HCT116 (cell line): ENCODE results near the gene PPP1R1B. TPM values are rescaled to one million over a fixed set of nuclear protein-coding genes. Genes with fewer than 3 reads are reported as not detected.

Experiments
- ATAC-seq: fragments of 200-7000 bp; cut with Tn5 transposase; 2 replicates; pipeline ENCODE4 v1.9.1; 2020; ENCODE audit warnings: mild to moderate bottlenecking, moderate library complexity
- BruUV-seq: library from RNA; stranded (reverse); fragments of 400-500 nt; replicated peaks from 2 replicates; lab custom pipeline; 2021; lab: Mats Ljungman, UMichigan
- CTCF ChIA-PET: fragments of 300-600 bp; sonication (Branson Sonifier 250); formaldehyde crosslinking; loops from one replicate; lab custom pipeline; 2021; ENCODE audit warnings: antibody characterized with exemption; lab: Charles Lee
- POLR2A ChIA-PET: fragments of 300-600, 350-600 bp; sonication (Branson Sonifier 250); formaldehyde crosslinking; loops from one replicate; lab custom pipeline; 2021; ENCODE audit warnings: antibody characterized with exemption; lab: Charles Lee
- RAD21 ChIA-PET, 2 experiments: fragments of 300-600 bp; sonication (Branson Sonifier 250); formaldehyde crosslinking; loops; one replicate each; lab custom pipeline; 2023; ENCODE audit warnings: low total read pairs in 2 of 2; ENCODE audit not compliant: uncharacterized antibody in 2 of 2, unreplicated experiment in 2 of 2, low non-redundant PET in 1 of 2; lab: Charles Lee
- DNase-seq: peaks from one replicate; pipeline ENCODE4 v3.0.0-alpha.2; 2010; ENCODE audit warnings: low read depth, low spot score
- H2AFZ ChIP-seq: fragments of 200-600 bp; shearing (Covaris generic), sonication (generic); 2 replicates; pipeline ENCODE4 v1.6.1; 2017; ENCODE audit warnings: low read depth, mixed run types, mixed read lengths, antibody characterized with exemption, low read length; ENCODE audit not compliant: poor library complexity, severe bottlenecking
- H3K27ac ChIP-seq: 2 replicates; pipeline ENCODE4 v1.5.1; 2012; ENCODE audit warnings: low read depth, low read length
- H3K27me3 ChIP-seq: fragments of 200-600 bp; sonication (generic); 2 replicates; pipeline ENCODE4 v1.6.1; 2016; ENCODE audit warnings: mixed run types, low read length, mixed read lengths; ENCODE audit not compliant: insufficient read depth
- H3K36me3 ChIP-seq, 2 experiments: fragments of 200-500 bp in 1 of 2; fragments of 200-600 bp in 1 of 2; sonication (Bioruptor generic) in 1 of 2; sonication (generic) in 1 of 2; 2 replicates each; pipeline versions ENCODE4 v1.5.1 to v1.6.1; 2014 to 2016; ENCODE audit warnings: low read length in 2 of 2, inconsistent platforms in 1 of 2, mixed read lengths in 1 of 2, mixed run types in 1 of 2; ENCODE audit not compliant: insufficient read depth in 2 of 2, control insufficient read depth in 1 of 2
- H3K4me1 ChIP-seq, 2 experiments: fragments of 200-600 bp in 1 of 2; sonication (generic) in 1 of 2; 2 replicates each; pipeline versions ENCODE4 v1.5.1 to v1.6.1; 2012 to 2017; ENCODE audit warnings: low read length in 2 of 2, inconsistent platforms in 1 of 2, mild to moderate bottlenecking in 1 of 2, mixed read lengths in 1 of 2, mixed run types in 1 of 2, moderate library complexity in 1 of 2; ENCODE audit not compliant: insufficient read depth in 2 of 2, control insufficient read depth in 1 of 2
- H3K4me2 ChIP-seq: fragments of 200-600 bp; sonication (generic); 2 replicates; pipeline ENCODE4 v1.6.1; 2017; ENCODE audit warnings: mixed run types, low read length, mixed read lengths
- H3K4me3 ChIP-seq, 2 experiments: fragments of 200-600 bp in 1 of 2; sonication (generic) in 1 of 2; replicated peaks in 1 of 2; 2 replicates each; pipeline ENCODE4 v1.5.1; 2011 to 2016; ENCODE audit warnings: low read length in 2 of 2, control low read depth in 1 of 2, low read depth in 1 of 2, mild to moderate bottlenecking in 1 of 2, mixed read lengths in 1 of 2, mixed run types in 1 of 2
- H3K79me2 ChIP-seq: fragments of 200-600 bp; sonication (generic); 2 replicates; pipeline ENCODE4 v1.6.1; 2017; ENCODE audit warnings: mild to moderate bottlenecking, mixed run types, low read length, moderate library complexity, mixed read lengths; ENCODE audit not compliant: insufficient read depth
- H3K9ac ChIP-seq: fragments of 200-600 bp; sonication (generic); 2 replicates; pipeline ENCODE4 v1.6.1; 2016; ENCODE audit warnings: low read length, mixed read lengths
- H3K9me2 ChIP-seq: fragments of 200-600 bp; sonication (generic), shearing (Covaris generic); 2 replicates; pipeline ENCODE4 v1.6.1; 2017; ENCODE audit warnings: mixed run types, mild to moderate bottlenecking, moderate library complexity; ENCODE audit not compliant: insufficient read depth
- H3K9me3 ChIP-seq, 2 experiments: fragments of 200-500 bp in 1 of 2; fragments of 200-600 bp in 1 of 2; sonication (Bioruptor generic) in 1 of 2; sonication (generic) in 1 of 2; 2 replicates each; pipeline ENCODE4 v1.6.1; 2014 to 2017; ENCODE audit warnings: low read length in 2 of 2, mixed read lengths in 2 of 2, inconsistent platforms in 1 of 2, low read depth in 1 of 2, mild to moderate bottlenecking in 1 of 2, mixed run types in 1 of 2, moderate library complexity in 1 of 2; ENCODE audit not compliant: control insufficient read depth in 1 of 2, insufficient read depth in 1 of 2
- H4K20me1 ChIP-seq: fragments of 200-600 bp; sonication (generic), shearing (Covaris generic); 2 replicates; pipeline ENCODE4 v1.6.1; 2017; ENCODE audit warnings: mixed run types, mild to moderate bottlenecking, moderate library complexity; ENCODE audit not compliant: insufficient read depth
- CBX3 ChIP-seq: IDR thresholded peaks from 2 replicates; pipeline ENCODE4 v1.6.1; 2012; ENCODE audit warnings: low read depth
- CEBPB ChIP-seq: IDR thresholded peaks from 2 replicates; pipeline ENCODE4 v1.6.1; 2012; ENCODE audit warnings: low read depth
- EGR1 ChIP-seq: IDR thresholded peaks from 2 replicates; pipeline ENCODE4 v1.6.1; 2012; ENCODE audit warnings: low read depth
- EZH2 ChIP-seq: fragments of 200-600 bp; sonication (generic); IDR thresholded peaks from 2 replicates; pipeline ENCODE4 v1.6.1; 2017; ENCODE audit warnings: antibody characterized with exemption, mixed run types
- FOSL1 ChIP-seq: IDR thresholded peaks from 2 replicates; pipeline ENCODE4 v1.6.1; 2012; ENCODE audit warnings: low read depth
- JUND ChIP-seq: IDR thresholded peaks from 2 replicates; pipeline ENCODE4 v1.6.1; 2012
- POLR2A ChIP-seq: IDR thresholded peaks from 2 replicates; pipeline ENCODE4 v1.7.0; 2011; ENCODE audit warnings: borderline replicate concordance; ENCODE audit not compliant: insufficient read depth, insufficient read length; ENCODE audit errors: extremely low read depth
- POLR2AphosphoS5 ChIP-seq: IDR thresholded peaks from 2 replicates; pipeline ENCODE4 v1.6.1; 2011; ENCODE audit warnings: mild to moderate bottlenecking, low read depth, low read length, moderate library complexity
- RAD21 ChIP-seq: IDR thresholded peaks from 2 replicates; pipeline ENCODE4 v1.6.1; 2012; ENCODE audit warnings: low read depth, mild to moderate bottlenecking
- SP1 ChIP-seq: IDR thresholded peaks from 2 replicates; pipeline ENCODE4 v1.6.1; 2012; ENCODE audit warnings: low read depth
- SRF ChIP-seq: IDR thresholded peaks from 2 replicates; pipeline ENCODE4 v1.6.1; 2012; ENCODE audit warnings: low read depth
- TCF7L2 ChIP-seq: IDR thresholded peaks from 2 replicates; pipeline ENCODE4 v1.7.0; 2011; ENCODE audit warnings: borderline replicate concordance, inconsistent platforms; ENCODE audit not compliant: insufficient read depth, insufficient read length; ENCODE audit errors: extremely low read depth
- YY1 ChIP-seq: IDR thresholded peaks from 2 replicates; pipeline ENCODE4 v1.6.1; 2011; ENCODE audit warnings: low read length, low read depth, moderate library complexity, mild to moderate bottlenecking; ENCODE audit not compliant: insufficient replicate concordance; ENCODE audit errors: extremely low read depth
- ZFX ChIP-seq: fragments of 450-650 bp; IDR thresholded peaks from 2 replicates; pipeline ENCODE4 v1.6.1; 2017
- ZNF274 ChIP-seq: fragments of 200-500 bp; sonication (Bioruptor generic); IDR thresholded peaks from 2 replicates; pipeline ENCODE4 v1.6.1; 2014; ENCODE audit warnings: mild to moderate bottlenecking, low read depth, low read length, inconsistent platforms
- intact Hi-C: fragments of 100-400 bp; cut with micrococcal nuclease; formaldehyde crosslinking; loops from 2 replicates; pipeline ENCODE4 v1.10.0; 2022
- total RNA-seq: library from RNA; stranded (reverse); gene quantifications from one replicate; pipeline ENCODE4 v1.2.1, GENCODE V29; 2021; ENCODE audit not compliant: unreplicated experiment
- TF ChIP-seq, protein P1 (sequence below): IDR thresholded peaks from 2 replicates; pipeline ENCODE4 v1.6.1; 2012; ENCODE audit warnings: low read depth
- TF ChIP-seq, protein P2 (sequence below): IDR thresholded peaks from 2 replicates; pipeline ENCODE4 v1.6.1; 2012
- TF ChIP-seq, protein P3 (sequence below), 3 experiments: fragments of 200-600 bp in 1 of 3; sonication (generic) in 1 of 3; IDR thresholded peaks in 2 of 3; conservative IDR thresholded peaks in 1 of 3; 2 replicates each; pipeline ENCODE4 v1.5.1; 2012 to 2017; ENCODE audit warnings: low read depth in 2 of 3, low read length in 2 of 3, antibody characterized with exemption in 1 of 3, borderline replicate concordance in 1 of 3, control low read depth in 1 of 3, mild to moderate bottlenecking in 1 of 3, mixed read lengths in 1 of 3, mixed run types in 1 of 3, moderate library complexity in 1 of 3; ENCODE audit not compliant: insufficient read depth in 1 of 3
- TF ChIP-seq, protein P4 (sequence below): IDR thresholded peaks from 2 replicates; pipeline ENCODE4 v1.6.1; 2011; ENCODE audit warnings: mild to moderate bottlenecking, low read length, moderate library complexity; ENCODE audit not compliant: insufficient replicate concordance; ENCODE audit errors: extremely low read depth

PPP1R1B gene
- total RNA-seq, 1 experiment from 2014 or later, result 0.49 TPM

DNA sequence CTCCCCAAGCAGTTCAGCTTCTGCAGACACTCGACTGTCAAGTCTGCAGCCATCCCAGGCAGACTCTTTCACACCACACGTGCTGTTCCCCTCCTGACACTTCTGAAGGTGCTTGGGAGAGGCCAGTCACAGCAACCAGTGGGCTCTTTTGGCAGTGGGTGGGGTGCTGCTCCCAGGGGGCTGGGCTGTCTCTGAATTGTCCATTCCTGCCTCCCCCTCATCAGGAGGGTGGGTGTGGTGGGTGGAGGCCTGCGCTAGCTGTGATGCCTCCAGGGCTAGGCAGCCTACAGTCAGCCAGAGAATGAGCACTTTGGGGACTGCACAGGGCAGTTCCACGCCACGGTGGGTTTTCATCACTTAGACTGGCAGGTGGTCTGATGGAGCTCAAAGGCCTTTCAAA is 20.5 kb downstream of the PPP1R1B start:
- POLR2A ChIA-PET, result no interaction called here

More for the DNA sequence above, 20.5 kb downstream of the PPP1R1B start:
- TF ChIP-seq ZNF274 (no peak), SRF (no peak), JUND (no peak), EGR1 (no peak), POLR2AphosphoS5 (no peak), CBX3 (no peak), EZH2 (no peak), ZFX (no peak), SP1 (no peak), TCF7L2 (no peak), CEBPB (no peak), FOSL1 (no peak), YY1 (no peak), RAD21 (no peak), POLR2A (no peak)
- TF ChIP-seq, protein P1, sequence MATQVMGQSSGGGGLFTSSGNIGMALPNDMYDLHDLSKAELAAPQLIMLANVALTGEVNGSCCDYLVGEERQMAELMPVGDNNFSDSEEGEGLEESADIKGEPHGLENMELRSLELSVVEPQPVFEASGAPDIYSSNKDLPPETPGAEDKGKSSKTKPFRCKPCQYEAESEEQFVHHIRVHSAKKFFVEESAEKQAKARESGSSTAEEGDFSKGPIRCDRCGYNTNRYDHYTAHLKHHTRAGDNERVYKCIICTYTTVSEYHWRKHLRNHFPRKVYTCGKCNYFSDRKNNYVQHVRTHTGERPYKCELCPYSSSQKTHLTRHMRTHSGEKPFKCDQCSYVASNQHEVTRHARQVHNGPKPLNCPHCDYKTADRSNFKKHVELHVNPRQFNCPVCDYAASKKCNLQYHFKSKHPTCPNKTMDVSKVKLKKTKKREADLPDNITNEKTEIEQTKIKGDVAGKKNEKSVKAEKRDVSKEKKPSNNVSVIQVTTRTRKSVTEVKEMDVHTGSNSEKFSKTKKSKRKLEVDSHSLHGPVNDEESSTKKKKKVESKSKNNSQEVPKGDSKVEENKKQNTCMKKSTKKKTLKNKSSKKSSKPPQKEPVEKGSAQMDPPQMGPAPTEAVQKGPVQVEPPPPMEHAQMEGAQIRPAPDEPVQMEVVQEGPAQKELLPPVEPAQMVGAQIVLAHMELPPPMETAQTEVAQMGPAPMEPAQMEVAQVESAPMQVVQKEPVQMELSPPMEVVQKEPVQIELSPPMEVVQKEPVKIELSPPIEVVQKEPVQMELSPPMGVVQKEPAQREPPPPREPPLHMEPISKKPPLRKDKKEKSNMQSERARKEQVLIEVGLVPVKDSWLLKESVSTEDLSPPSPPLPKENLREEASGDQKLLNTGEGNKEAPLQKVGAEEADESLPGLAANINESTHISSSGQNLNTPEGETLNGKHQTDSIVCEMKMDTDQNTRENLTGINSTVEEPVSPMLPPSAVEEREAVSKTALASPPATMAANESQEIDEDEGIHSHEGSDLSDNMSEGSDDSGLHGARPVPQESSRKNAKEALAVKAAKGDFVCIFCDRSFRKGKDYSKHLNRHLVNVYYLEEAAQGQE, result no peak
- TF ChIP-seq, protein P2, sequence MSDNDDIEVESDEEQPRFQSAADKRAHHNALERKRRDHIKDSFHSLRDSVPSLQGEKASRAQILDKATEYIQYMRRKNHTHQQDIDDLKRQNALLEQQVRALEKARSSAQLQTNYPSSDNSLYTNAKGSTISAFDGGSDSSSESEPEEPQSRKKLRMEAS, result no peak
- TF ChIP-seq, protein P3, sequence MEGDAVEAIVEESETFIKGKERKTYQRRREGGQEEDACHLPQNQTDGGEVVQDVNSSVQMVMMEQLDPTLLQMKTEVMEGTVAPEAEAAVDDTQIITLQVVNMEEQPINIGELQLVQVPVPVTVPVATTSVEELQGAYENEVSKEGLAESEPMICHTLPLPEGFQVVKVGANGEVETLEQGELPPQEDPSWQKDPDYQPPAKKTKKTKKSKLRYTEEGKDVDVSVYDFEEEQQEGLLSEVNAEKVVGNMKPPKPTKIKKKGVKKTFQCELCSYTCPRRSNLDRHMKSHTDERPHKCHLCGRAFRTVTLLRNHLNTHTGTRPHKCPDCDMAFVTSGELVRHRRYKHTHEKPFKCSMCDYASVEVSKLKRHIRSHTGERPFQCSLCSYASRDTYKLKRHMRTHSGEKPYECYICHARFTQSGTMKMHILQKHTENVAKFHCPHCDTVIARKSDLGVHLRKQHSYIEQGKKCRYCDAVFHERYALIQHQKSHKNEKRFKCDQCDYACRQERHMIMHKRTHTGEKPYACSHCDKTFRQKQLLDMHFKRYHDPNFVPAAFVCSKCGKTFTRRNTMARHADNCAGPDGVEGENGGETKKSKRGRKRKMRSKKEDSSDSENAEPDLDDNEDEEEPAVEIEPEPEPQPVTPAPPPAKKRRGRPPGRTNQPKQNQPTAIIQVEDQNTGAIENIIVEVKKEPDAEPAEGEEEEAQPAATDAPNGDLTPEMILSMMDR (IDR thresholded peaks at IDR 0.05 in 2 of 3, conservative IDR thresholded peaks at IDR 0.05 in 1 of 3; ENCODE audit: borderline replicate concordance in 1 of 3, insufficient read depth in 1 of 3, low read depth in 2 of 3, low read length in 2 of 3), result no peak
- TF ChIP-seq, protein P4, sequence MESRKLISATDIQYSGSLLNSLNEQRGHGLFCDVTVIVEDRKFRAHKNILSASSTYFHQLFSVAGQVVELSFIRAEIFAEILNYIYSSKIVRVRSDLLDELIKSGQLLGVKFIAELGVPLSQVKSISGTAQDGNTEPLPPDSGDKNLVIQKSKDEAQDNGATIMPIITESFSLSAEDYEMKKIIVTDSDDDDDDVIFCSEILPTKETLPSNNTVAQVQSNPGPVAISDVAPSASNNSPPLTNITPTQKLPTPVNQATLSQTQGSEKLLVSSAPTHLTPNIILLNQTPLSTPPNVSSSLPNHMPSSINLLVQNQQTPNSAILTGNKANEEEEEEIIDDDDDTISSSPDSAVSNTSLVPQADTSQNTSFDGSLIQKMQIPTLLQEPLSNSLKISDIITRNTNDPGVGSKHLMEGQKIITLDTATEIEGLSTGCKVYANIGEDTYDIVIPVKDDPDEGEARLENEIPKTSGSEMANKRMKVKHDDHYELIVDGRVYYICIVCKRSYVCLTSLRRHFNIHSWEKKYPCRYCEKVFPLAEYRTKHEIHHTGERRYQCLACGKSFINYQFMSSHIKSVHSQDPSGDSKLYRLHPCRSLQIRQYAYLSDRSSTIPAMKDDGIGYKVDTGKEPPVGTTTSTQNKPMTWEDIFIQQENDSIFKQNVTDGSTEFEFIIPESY, result no peak
- Histone ChIP-seq H3K9me3 (no peaks in the 10 kb centered on the region), H2AFZ (no peak overlapping the region), H3K36me3 (no peaks in the 10 kb centered on the region), H3K4me1 (peaks cover 33 to 66% of the 10 kb centered on the region in 2 experiments), H3K4me2 (no peak overlapping the region), H4K20me1 (no peaks in the 10 kb centered on the region), H3K27me3 (no peaks in the 10 kb centered on the region), H3K79me2 (peaks cover 46% of the 10 kb centered on the region), H3K9ac (no peak overlapping the region), H3K9me2 (no peaks in the 10 kb centered on the region), H3K27ac (no peak overlapping the region), H3K4me3 (no peak overlapping the region)
- CTCF ChIA-PET, result no interaction called here
- no peak for ATAC-seq
- intact Hi-C loops, result no loop called here
- BruUV-seq, result no TSS peak
- no peak for DNase-seq
- RAD21 ChIA-PET, result no interaction called here
